Renal cortical epithelial cell (primary cell): ENCODE measurements around the gene EXOSC5. TPM values are rescaled to one million over a fixed set of nuclear protein-coding genes. Genes with fewer than 3 reads are reported as not detected.
"Not testable (repeated sequence)": the region's sequence is repeated elsewhere in the genome, so short reads cannot be mapped to it uniquely, and the experiment has no call there.

Source experiments
- DNase-seq: peaks from one replicate; pipeline ENCODE4 v3.0.0-alpha.2; 2011; ENCODE audit warnings: low read depth
- total RNA-seq: library from RNA; depleted of rRNA; stranded (reverse); fragments of >200 nt; gene quantifications from 2 replicates; pipeline ENCODE4 v1.2.3, GENCODE V29; 2014

EXOSC5 gene
- total RNA-seq = 5.2 and 8.2 TPM in 2 replicates

GRCh38 chr19:41397086-41398049 lies at the start of gene EXOSC5, which contains the start of gene BCKDHA:
TSS of gene EXOSC5 (minus strand) at chr19:41397359. CDS start at chr19:41397328, 31 bp downstream.
TSS of gene BCKDHA (plus strand) at chr19:41397818. CDS start at chr19:41397828, 10 bp downstream.
- DNase-seq = peak; percentile 99

- no peak for DNase-seq
Measured at GRCh38 chr19:41445575-41445974, 48.4 kb upstream of the EXOSC5 start.

- no peak for DNase-seq
Measured at GRCh38 chr19:41443813-41444455, 46.8 kb upstream of the EXOSC5 start.

- no peak for DNase-seq
Measured at GRCh38 chr19:41442473-41443355, 45.6 kb upstream of the EXOSC5 start, which contains the start of gene ERICH4. TSS of gene ERICH4 (plus strand) at chr19:41443156. CDS start at chr19:41443170, 14 bp downstream.

- no peak for DNase-seq
Measured at GRCh38 chr19:41441321-41441945, 44.3 kb upstream of the EXOSC5 start.

GRCh38 chr19:41439441-41440222 lies 42.5 kb upstream of the EXOSC5 start, which contains the start of gene DMAC2:
TSS of gene DMAC2 (minus strand) at chr19:41439912. CDS start at chr19:41439899, 13 bp downstream.
- peak; percentile 96 for DNase-seq

- DNase-seq = no peak
Measured at GRCh38 chr19:41437944-41438574, 40.9 kb upstream of the EXOSC5 start.

- DNase-seq = no peak
Measured at GRCh38 chr19:41436674-41436951, 39.5 kb upstream of the EXOSC5 start.

- no peak for DNase-seq
Measured at GRCh38 chr19:41435936-41436673, 38.9 kb upstream of the EXOSC5 start.

- DNase-seq = not testable (repeated sequence)
Measured at GRCh38 chr19:41435376-41435775, 38.2 kb upstream of the EXOSC5 start.

- DNase-seq = no peak
Measured at GRCh38 chr19:41434450-41434849, 37.3 kb upstream of the EXOSC5 start.

GRCh38 chr19:41433171-41433570 lies 36.0 kb upstream of the EXOSC5 start:
- no peak for DNase-seq

GRCh38 chr19:41431426-41432386 lies 34.5 kb upstream of the EXOSC5 start:
- DNase-seq = no peak

- DNase-seq = no peak
Measured at GRCh38 chr19:41430922-41431321, 33.8 kb upstream of the EXOSC5 start.

GRCh38 chr19:41428481-41428859 lies 31.3 kb upstream of the EXOSC5 start:
- DNase-seq = no peak

- no peak for DNase-seq
Measured at GRCh38 chr19:41427647-41428480, 30.7 kb upstream of the EXOSC5 start.
